Transverse colon (tissue), 4 donors: ENCODE results near the gene TBC1D8. TPM values are rescaled to one million over a fixed set of nuclear protein-coding genes. Genes with fewer than 3 reads are reported as not detected.

ENCODE experiments used
- DNase-seq: peaks from one replicate; pipeline ENCODE4 v3.0.0-alpha.2; 2019
- H3K27ac ChIP-seq, 4 donors: fragments of 200-600 bp; sonication (generic); 2 replicates each; pipeline ENCODE4 v1.5.1; 2016 to 2018; ENCODE audit warnings: inconsistent platforms in 4 of 4
- H3K27me3 ChIP-seq: fragments of 200-600 bp; sonication (generic); 2 replicates; pipeline ENCODE4 v1.5.1; 2017; ENCODE audit warnings: inconsistent platforms
- H3K36me3 ChIP-seq, 4 donors: fragments of 200-600 bp; sonication (generic); 2 replicates each; pipeline ENCODE4 v1.5.1; 2017 to 2019; ENCODE audit warnings: inconsistent platforms in 4 of 4
- H3K4me1 ChIP-seq, 4 donors: fragments of 200-600 bp; sonication (generic); 2 replicates each; pipeline ENCODE4 v1.5.1; 2017 to 2020; ENCODE audit warnings: inconsistent platforms in 4 of 4
- H3K4me3 ChIP-seq, 4 donors: fragments of 200-600 bp; sonication (generic); 1 replicate in 1 of 4; 2 replicates in 3 of 4; pipeline versions ENCODE4 v1.5.1 to v1.6.1; 2017 to 2019; ENCODE audit warnings: inconsistent platforms in 4 of 4
- H3K9me3 ChIP-seq, 2 donors: fragments of 200-600 bp; sonication (generic); 2 replicates each; pipeline ENCODE4 v1.5.1; 2017 to 2019; ENCODE audit warnings: inconsistent platforms in 2 of 2
- CTCF ChIP-seq, 5 experiments: fragments of 200-600 bp in 3 of 5; fragments of 450-650 bp in 2 of 5; sonication (generic) in 3 of 5; IDR thresholded peaks; 1 replicate in 2 of 5; 2 replicates in 3 of 5; pipeline ENCODE4 v1.5.1; 2016 to 2017; ENCODE audit warnings: antibody characterized with exemption in 5 of 5, inconsistent platforms in 3 of 5, mild to moderate bottlenecking in 2 of 5, moderate library complexity in 1 of 5
- EP300 ChIP-seq: sonication (generic); formaldehyde crosslinking; IDR thresholded peaks from one replicate; pipeline ENCODE4 v1.6.1; 2017; ENCODE audit warnings: antibody characterized with exemption, low read depth
- POLR2A ChIP-seq: fragments of 450-650 bp; IDR thresholded peaks from one replicate; pipeline ENCODE4 v1.6.1; 2016; ENCODE audit warnings: antibody characterized with exemption, mild to moderate bottlenecking, moderate library complexity
- POLR2AphosphoS5 ChIP-seq, 3 donors: sonication (generic); formaldehyde crosslinking; IDR thresholded peaks; one replicate each; pipeline ENCODE4 v1.6.1; 2016; ENCODE audit warnings: antibody characterized with exemption in 3 of 3
- WGBS, 2 donors: methylation state at CpG; one replicate each; pipeline ENCODE4 v1.1.5; 2018; ENCODE audit warnings: low coverage in 1 of 2; 5-methylcytosine and 5-hydroxymethylcytosine counted together
- in situ Hi-C, 4 donors: fragments of 200-750 bp; cut with MboI; loops; one replicate each; pipeline versions ENCODE4 v1.15.0 to v1.15.1; 2017; ENCODE audit warnings: low sequenced_read_pairs in 3 of 4, low pct_ligation_motif_present in 1 of 4, low pct_unique_long_range_greater_than_20kb in 1 of 4
- intact Hi-C: fragments of 100-400 bp; cut with DNase I; formaldehyde crosslinking; loops from one replicate; pipeline ENCODE4 v1.15.1; 2023; ENCODE audit warnings: low total_unique reads
- total RNA-seq, 4 donors: library from RNA; depleted of rRNA; stranded (reverse); fragments of >200 nt; gene quantifications; one replicate each; pipeline ENCODE4 v1.1.0, GENCODE V29; 2016

TBC1D8 gene
- total RNA-seq, 4 donors from 2014 or later, result 26.5 to 232 (median 88.4) TPM

- H3K4me1 ChIP-seq, result peaks cover 0 to 10% (median 0%) of the 10 kb centered on the region in 4 donors
- peaks cover 0 to 31% (median 12%) of the 10 kb centered on the region in 4 donors for H3K36me3 ChIP-seq
- in situ Hi-C loops (loop anchor here in 3 of 4 donors (5.0 to 25.0 kb wide), 3 partner anchors 141 to 201 kb away; partner anchors contain the start of gene TBC1D8 (in 2 of the 3)), intact Hi-C loops (loop anchor here (2.0 kb wide), 1 partner anchor 142 kb away; no protein-coding TSS in a partner anchor)
- no peak overlapping the region for H3K27ac ChIP-seq
- no peak for TF ChIP-seq POLR2AphosphoS5 (IDR thresholded peaks at IDR 0.05)
- no peak for TF ChIP-seq POLR2A
- H3K9me3 ChIP-seq, result no peaks in the 10 kb centered on the region
- no peak overlapping the region for H3K4me3 ChIP-seq
- no peak for DNase-seq
- 84% methylated on average over 10 of the region's 10 CpGs; no CpG with 5 or more reads in 1 of the 2 donors for WGBS, 2 donors
- H3K27me3 ChIP-seq, result no peaks in the 10 kb centered on the region
These were observed 140.0 kb downstream of the TBC1D8 start for GRCh38 chr2:101011152-101011551.

GRCh38 chr2:101007415-101008345 lies 143.5 kb downstream of the TBC1D8 start:
- TF ChIP-seq CTCF (IDR thresholded peaks at IDR 0.05), result no peak
- TF ChIP-seq POLR2AphosphoS5 (IDR thresholded peaks at IDR 0.05), result no peak
- TF ChIP-seq EP300, result no peak
- no peak for TF ChIP-seq POLR2A
- intact Hi-C loops (no loop called here), in situ Hi-C loops (loop anchor here in 2 of 4 donors (25.0 kb wide), 1 partner anchor 205 kb away; no protein-coding TSS in a partner anchor)
- 81 to 83% methylated on average over 1 to 11 of the region's 11 CpGs for WGBS, 2 donors
- no peak for DNase-seq
- Histone ChIP-seq H3K4me3 (no peak overlapping the region), H3K27ac (no peak overlapping the region), H3K4me1 (peaks cover 9 to 29% (median 17%) of the 10 kb centered on the region in 4 donors), H3K9me3 (no peaks in the 10 kb centered on the region), H3K27me3 (no peaks in the 10 kb centered on the region), H3K36me3 (peaks cover 0 to 54% (median 23%) of the 10 kb centered on the region in 4 donors)

- Histone ChIP-seq H3K36me3 (peaks cover 0 to 49% (median 23%) of the 10 kb centered on the region in 4 donors), H3K4me1 (peaks cover 9 to 34% (median 20%) of the 10 kb centered on the region in 4 donors), H3K27me3 (no peaks in the 10 kb centered on the region), H3K9me3 (no peaks in the 10 kb centered on the region), H3K4me3 (no peak overlapping the region), H3K27ac (no peak overlapping the region)
- TF ChIP-seq POLR2AphosphoS5 (IDR thresholded peaks at IDR 0.05), result no peak
- TF ChIP-seq POLR2A, result no peak
- TF ChIP-seq CTCF (IDR thresholded peaks at IDR 0.05), result no peak
- no peak for TF ChIP-seq EP300
- WGBS, 2 donors, result 52 to 76% methylated on average over 3 to 4 of the region's 4 CpGs
- DNase-seq, result no peak
- intact Hi-C loops, result no loop called here
- in situ Hi-C loops, result loop anchor here in 2 of 4 donors (25.0 kb wide), 1 partner anchor 206 kb away; no protein-coding TSS in a partner anchor
These were observed 145.0 kb downstream of the TBC1D8 start for GRCh38 chr2:101006065-101006715.

GRCh38 chr2:101004620-101005325 lies 146.4 kb downstream of the TBC1D8 start:
- no peak for DNase-seq
- intact Hi-C loops, result no loop called here
- in situ Hi-C loops, result loop anchor here in 2 of 4 donors (25.0 kb wide), 1 partner anchor 208 kb away; no protein-coding TSS in a partner anchor
- H3K9me3 ChIP-seq, result no peaks in the 10 kb centered on the region
- H3K27me3 ChIP-seq, result no peaks in the 10 kb centered on the region
- no peak overlapping the region for H3K27ac ChIP-seq
- WGBS, 2 donors, result 87 to 90% methylated on average over 8 to 12 of the region's 12 CpGs
- H3K4me3 ChIP-seq, result no peak overlapping the region
- peaks cover 0 to 40% (median 17%) of the 10 kb centered on the region in 4 donors for H3K36me3 ChIP-seq
- H3K4me1 ChIP-seq, result peaks cover 9 to 34% (median 20%) of the 10 kb centered on the region in 4 donors
- TF ChIP-seq POLR2AphosphoS5 (IDR thresholded peaks at IDR 0.05) (no peak), POLR2A (no peak), CTCF (IDR thresholded peaks at IDR 0.05) (no peak), EP300 (no peak)
